ENCODE measurements around the gene DLG5. TPM values are rescaled to one million over a fixed set of nuclear protein-coding genes. Genes with fewer than 3 reads are reported as not detected.

DLG5 gene
- total RNA-seq, 3 donors from 2014 or later = 28.9 to 78.3 (median 35.1) TPM

DNA sequence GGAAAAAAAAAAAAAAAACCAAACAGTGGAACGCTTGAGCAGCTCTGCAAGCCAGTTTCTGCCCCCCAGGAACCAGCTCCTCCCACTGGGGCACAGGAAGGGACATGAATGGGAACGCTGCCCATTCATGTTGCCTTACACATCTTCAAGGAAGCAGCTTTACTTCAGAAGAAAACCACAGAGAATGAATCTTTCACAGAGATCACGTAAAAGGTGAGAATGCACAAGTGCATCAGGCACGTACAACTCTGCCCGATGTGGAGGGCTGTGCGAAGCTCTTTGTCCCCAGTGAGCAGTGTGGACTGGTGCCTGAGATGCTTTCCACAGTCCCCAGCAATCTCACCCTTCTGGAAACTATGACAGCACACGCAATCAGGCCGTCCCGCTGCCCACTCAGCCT lies 106.2 kb downstream of the DLG5 start:
- ATAC-seq = no peak

DNA sequence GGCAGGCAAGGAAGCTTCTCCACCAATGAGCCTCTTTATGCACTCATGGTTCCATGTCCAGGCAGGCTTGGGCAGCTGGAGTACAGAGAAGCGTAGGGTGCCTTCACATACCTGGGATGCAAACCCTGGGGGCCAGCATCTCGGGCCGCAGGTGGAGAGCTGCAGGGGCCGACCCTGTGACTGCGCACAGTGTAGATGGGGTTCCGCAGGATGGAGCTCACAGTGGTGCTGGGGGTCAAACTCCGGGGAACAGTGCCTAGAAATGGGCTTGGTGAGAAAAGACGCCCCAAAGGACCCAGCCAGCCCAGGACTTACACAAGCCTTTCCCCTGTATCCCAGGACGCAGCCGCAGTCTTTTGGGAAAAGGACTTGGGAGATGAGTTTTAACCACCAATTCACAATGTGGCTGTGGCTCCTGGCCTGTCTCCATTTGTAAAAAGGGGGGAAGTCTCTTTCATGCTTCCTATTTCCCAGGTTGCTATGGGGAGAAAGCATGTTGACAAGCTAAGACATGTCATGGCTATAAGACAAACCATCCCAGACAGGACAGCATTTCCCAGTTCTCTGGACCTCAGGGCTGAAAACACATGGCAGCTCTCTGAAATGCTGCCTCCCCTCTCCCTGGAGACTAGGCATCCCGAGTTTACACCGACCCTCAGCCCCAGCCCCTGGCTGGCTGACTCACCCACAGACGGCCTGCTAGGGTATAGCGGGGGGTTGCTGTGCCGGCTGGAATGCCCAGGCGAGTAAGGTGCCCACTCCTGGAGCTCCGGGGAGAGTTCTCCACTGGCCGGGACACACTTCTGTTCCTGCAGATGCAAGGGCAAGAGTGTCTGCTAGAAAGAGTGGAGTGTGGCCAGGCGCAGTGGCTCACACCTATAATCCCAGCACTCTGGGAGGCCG lies 107.1 kb downstream of the DLG5 start:
- Histone ChIP-seq H3K36me3 (ENCODE audit: low read depth) (peaks cover 8% of the 10 kb centered on the region), H3K9me3 (no peaks in the 10 kb centered on the region), H3K4me1 (ENCODE audit: low read depth) (no peaks in the 10 kb centered on the region), H3K4me3 (no peak overlapping the region)
- TF ChIP-seq, protein P1, sequence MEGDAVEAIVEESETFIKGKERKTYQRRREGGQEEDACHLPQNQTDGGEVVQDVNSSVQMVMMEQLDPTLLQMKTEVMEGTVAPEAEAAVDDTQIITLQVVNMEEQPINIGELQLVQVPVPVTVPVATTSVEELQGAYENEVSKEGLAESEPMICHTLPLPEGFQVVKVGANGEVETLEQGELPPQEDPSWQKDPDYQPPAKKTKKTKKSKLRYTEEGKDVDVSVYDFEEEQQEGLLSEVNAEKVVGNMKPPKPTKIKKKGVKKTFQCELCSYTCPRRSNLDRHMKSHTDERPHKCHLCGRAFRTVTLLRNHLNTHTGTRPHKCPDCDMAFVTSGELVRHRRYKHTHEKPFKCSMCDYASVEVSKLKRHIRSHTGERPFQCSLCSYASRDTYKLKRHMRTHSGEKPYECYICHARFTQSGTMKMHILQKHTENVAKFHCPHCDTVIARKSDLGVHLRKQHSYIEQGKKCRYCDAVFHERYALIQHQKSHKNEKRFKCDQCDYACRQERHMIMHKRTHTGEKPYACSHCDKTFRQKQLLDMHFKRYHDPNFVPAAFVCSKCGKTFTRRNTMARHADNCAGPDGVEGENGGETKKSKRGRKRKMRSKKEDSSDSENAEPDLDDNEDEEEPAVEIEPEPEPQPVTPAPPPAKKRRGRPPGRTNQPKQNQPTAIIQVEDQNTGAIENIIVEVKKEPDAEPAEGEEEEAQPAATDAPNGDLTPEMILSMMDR (IDR thresholded peaks at IDR 0.05) = no peak
- intact Hi-C loops (cut with DNase I, micrococcal nuclease) = loop anchor here in 1 of 2 donors (10.0 kb wide), 1 partner anchor 185 kb away; no protein-coding TSS in a partner anchor
- ATAC-seq = no peak
- no peak for DNase-seq

More for the DNA sequence above, 106.2 kb downstream of the DLG5 start:
- H3K4me1 ChIP-seq (ENCODE audit: low read depth) = no peaks in the 10 kb centered on the region
- TF ChIP-seq, protein P1 (IDR thresholded peaks at IDR 0.05) = no peak
- no peak overlapping the region for H3K4me3 ChIP-seq
- H3K9me3 ChIP-seq = no peaks in the 10 kb centered on the region
- peaks cover 8% of the 10 kb centered on the region for H3K36me3 ChIP-seq (ENCODE audit: low read depth)
- DNase-seq = no peak
- intact Hi-C loops (cut with DNase I, micrococcal nuclease) = no loop called here

DNA sequence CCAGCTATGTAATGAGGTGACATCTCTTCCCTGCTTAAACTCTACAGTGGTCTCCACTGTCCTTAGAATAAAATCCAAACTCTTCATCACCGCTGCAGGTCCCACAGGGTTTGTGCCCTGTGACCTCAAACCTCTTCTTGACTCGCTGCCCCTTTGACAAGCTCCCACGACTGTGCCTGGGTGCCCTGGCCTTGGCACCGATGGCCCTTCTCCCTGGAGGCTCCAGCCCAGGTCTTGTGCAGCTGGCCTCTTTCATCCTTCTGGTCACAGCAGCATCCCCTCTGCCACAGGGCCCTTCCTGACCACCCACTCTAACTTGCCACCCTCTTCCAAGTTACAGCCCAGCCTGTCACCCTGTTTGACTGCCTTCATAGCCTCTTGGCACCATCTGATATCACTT lies 108.2 kb downstream of the DLG5 start:
- ATAC-seq (no peak), DNase-seq (no peak)
- Histone ChIP-seq H3K36me3 (ENCODE audit: low read depth) (peaks cover 8% of the 10 kb centered on the region), H3K4me1 (ENCODE audit: low read depth) (no peaks in the 10 kb centered on the region), H3K9me3 (no peaks in the 10 kb centered on the region), H3K4me3 (no peak overlapping the region)
- TF ChIP-seq, protein P1 (IDR thresholded peaks at IDR 0.05) = no peak
- intact Hi-C loops (cut with DNase I, micrococcal nuclease) = loop anchor here in 1 of 2 donors (10.0 kb wide), 1 partner anchor 186 kb away; no protein-coding TSS in a partner anchor

DNA sequence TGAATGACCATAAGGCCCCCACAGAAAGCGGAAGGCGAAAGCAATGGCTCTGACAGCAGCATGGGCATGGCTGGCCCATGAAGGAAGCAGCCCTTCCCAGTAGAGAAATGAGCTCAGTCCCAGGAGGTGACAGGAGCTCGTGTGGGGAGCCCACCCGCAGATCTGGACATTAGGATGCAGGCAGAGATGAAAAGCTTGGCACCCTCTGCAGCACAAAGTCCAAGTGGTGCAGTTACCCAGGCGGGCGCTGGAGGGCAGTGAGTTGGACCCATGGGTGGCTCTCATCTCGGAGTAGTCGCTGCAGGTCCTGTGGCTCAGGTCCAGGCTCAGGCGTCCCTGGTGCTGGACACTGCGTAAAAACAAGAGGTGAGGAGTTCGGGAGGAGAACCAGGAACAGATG lies 109.0 kb downstream of the DLG5 start:
- TF ChIP-seq, protein P1 (IDR thresholded peaks at IDR 0.05) = no peak
- no peak overlapping the region for H3K4me3 ChIP-seq
- ATAC-seq (no peak), DNase-seq (no peak)
- peaks cover 8% of the 10 kb centered on the region for H3K36me3 ChIP-seq (ENCODE audit: low read depth)
- no peaks in the 10 kb centered on the region for H3K4me1 ChIP-seq (ENCODE audit: low read depth)
- intact Hi-C loops (cut with DNase I, micrococcal nuclease) = loop anchor here in 1 of 2 donors (10.0 kb wide), 1 partner anchor 187 kb away; no protein-coding TSS in a partner anchor
- H3K9me3 ChIP-seq = no peaks in the 10 kb centered on the region

DNA sequence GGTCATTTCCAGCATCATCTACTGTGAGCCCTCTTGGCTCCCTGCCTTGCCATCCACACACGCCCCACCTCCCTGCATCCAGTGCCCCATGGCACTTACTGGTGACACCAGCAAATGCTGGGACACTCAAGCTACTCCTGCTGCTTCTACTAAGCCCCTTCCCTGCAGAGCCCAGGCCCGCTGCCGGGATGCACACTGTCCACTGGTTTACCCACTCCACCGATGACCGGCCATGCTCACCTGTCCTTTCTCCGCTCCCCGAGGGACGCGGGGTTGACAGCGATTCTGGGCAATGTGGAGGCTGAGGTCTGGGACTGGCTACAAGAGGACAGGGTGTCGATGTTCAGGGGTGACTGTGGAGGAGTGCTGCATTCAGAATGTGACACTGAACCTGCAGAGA lies 110.2 kb downstream of the DLG5 start:
- no peak for ATAC-seq
- TF ChIP-seq, protein P1 (IDR thresholded peaks at IDR 0.05) = no peak

More for the DNA sequence above, 110.2 kb downstream of the DLG5 start:
- Histone ChIP-seq H3K4me3 (no peak overlapping the region), H3K4me1 (ENCODE audit: low read depth) (no peaks in the 10 kb centered on the region), H3K9me3 (no peaks in the 10 kb centered on the region), H3K36me3 (ENCODE audit: low read depth) (peaks cover 8% of the 10 kb centered on the region)
- intact Hi-C loops (cut with DNase I, micrococcal nuclease) = loop anchor here in 1 of 2 donors (10.0 kb wide), 1 partner anchor 188 kb away; no protein-coding TSS in a partner anchor
- no peak for DNase-seq

Measured in mucosa of descending colon (tissue), 3 donors.